Lung (tissue), 12 donors: Measurements from ENCODE around the gene ODAD3. TPM values are rescaled to one million over a fixed set of nuclear protein-coding genes. Genes with fewer than 3 reads are reported as not detected.
A peak's percentile ranks its signal among the peaks of the same experiment; 100 is the strongest.
"Not testable (repeated sequence)": the region's sequence is repeated elsewhere in the genome, so short reads cannot be mapped to it uniquely, and the experiment has no call there.

ENCODE experiments used
- ATAC-seq: fragments of 200-7000 bp; cut with Tn5 transposase; one replicate; pipeline ENCODE4 v1.9.1; 2020; ENCODE audit warnings: moderate number of reproducible peaks; ENCODE audit not compliant: insufficient read depth, low FRiP score
- DNase-seq, 3 donors: peaks; one replicate each; pipeline ENCODE4 v3.0.0-alpha.2; 2013 to 2017
- H3K27ac ChIP-seq, 2 donors: one replicate each; pipeline ENCODE4 v1.5.1; 2013; ENCODE audit warnings: mild to moderate bottlenecking in 2 of 2, moderate library complexity in 2 of 2, control low read depth in 1 of 2, inconsistent platforms in 1 of 2, low read depth in 1 of 2, low read length in 1 of 2
- H3K27me3 ChIP-seq, 3 donors: one replicate each; pipeline ENCODE4 v1.5.1; 2013; ENCODE audit warnings: low read length in 2 of 3; ENCODE audit not compliant: control insufficient read depth in 3 of 3, insufficient read depth in 3 of 3
- H3K36me3 ChIP-seq, 4 donors: one replicate each; pipeline ENCODE4 v1.5.1; 2013; ENCODE audit warnings: low read length in 4 of 4, mild to moderate bottlenecking in 1 of 4, moderate library complexity in 1 of 4; ENCODE audit not compliant: control insufficient read depth in 4 of 4, insufficient read depth in 4 of 4
- H3K4me1 ChIP-seq, 5 donors: one replicate each; pipeline ENCODE4 v1.5.1; 2013; ENCODE audit warnings: low read length in 5 of 5, mild to moderate bottlenecking in 2 of 5, moderate library complexity in 1 of 5; ENCODE audit not compliant: control insufficient read depth in 5 of 5, insufficient read depth in 5 of 5
- H3K4me3 ChIP-seq: one replicate; pipeline ENCODE4 v1.5.1; 2013; ENCODE audit warnings: mild to moderate bottlenecking, control low read depth, moderate library complexity
- H3K9ac ChIP-seq, 2 donors: one replicate each; pipeline ENCODE4 v1.5.1; 2013; ENCODE audit warnings: low read length in 2 of 2, control low read depth in 1 of 2; ENCODE audit not compliant: insufficient read depth in 1 of 2
- H3K9me3 ChIP-seq, 4 donors: one replicate each; pipeline ENCODE4 v1.5.1; 2013; ENCODE audit warnings: low read length in 3 of 4, mild to moderate bottlenecking in 1 of 4, moderate library complexity in 1 of 4; ENCODE audit not compliant: control insufficient read depth in 4 of 4, insufficient read depth in 3 of 4
- WGBS, 2 donors: extraction: QIAGEN DNeasy Blood & Tissue Kit; methylation state at CpG; one replicate each; pipeline ENCODE4 v1.1.7; 2013; 5-methylcytosine and 5-hydroxymethylcytosine counted together
- polyA plus RNA-seq, 2 donors: library from polyadenylated mRNA; stranded (reverse); fragments of 200-250 nt; gene quantifications; one replicate each; pipeline ENCODE4 v1.2.1, GENCODE V29; 2013
- total RNA-seq, 2 donors: library from RNA; depleted of rRNA in 1 of 2; stranded (reverse); fragments of >200 nt in 1 of 2; gene quantifications; one replicate each; pipeline ENCODE4 v1.2.1, GENCODE V29; 2014 to 2021
- TF ChIP-seq, protein P1 (sequence below): IDR thresholded peaks from 2 replicates; pipeline ENCODE4 v1.5.1; 2012; ENCODE audit warnings: mild to moderate bottlenecking; ENCODE audit errors: control extremely low read depth, extremely low read depth
- donor health status: control.
- donor health status: control.
- donor health status: Bipolar disorder and iron deficiency.
- donor health status: healthy.
- donor health status: DM: yes; HTN: yes; CAD: no.

The ODAD3 gene
- total and polyA plus RNA-seq, 4 donors = 2.0 to 9.8 (median 4.2) TPM

DNA sequence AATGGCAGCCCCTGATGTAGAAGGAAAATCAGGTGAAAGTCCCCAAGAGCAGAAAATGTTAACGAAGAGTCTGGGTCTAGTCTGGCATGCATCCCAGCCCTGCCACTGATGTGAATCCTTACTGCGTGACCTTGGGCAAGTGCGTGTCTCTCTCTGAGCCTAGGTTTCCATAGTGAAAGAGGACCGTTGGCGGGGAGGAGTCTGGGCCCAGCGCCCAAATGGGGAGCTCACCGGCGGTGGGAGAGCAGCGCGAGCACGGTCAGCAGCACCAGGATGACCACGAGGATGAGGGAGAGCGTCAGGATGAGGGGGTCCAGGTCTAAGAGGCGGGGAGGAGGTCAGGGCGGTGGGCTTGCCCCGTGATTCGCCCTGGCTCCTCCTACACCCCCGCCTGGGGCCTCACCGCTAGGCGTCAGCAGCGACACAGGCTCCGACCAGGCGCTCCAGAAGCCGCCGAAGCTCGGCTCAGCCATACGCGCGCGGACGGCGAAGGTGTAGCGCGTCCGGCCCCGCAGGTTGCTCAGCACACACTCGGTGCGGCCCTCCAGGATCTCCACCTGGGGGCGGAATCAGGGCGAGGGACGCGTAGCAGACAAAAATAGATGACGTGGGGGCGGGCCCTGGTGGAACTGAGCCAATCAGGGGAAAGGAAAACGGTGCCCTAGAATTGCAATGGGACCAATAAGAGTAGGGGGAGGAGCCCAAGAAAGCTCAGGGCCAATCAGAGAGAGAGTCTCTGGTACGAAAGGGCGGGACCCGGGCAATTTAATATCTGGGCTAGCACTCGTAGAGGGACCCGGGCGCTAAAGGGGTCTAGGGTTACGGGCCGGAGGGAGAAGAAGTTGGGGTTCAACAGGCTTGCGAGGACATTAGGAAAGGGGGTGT, 54.0 kb downstream of the ODAD3 start:
- DNase-seq (peak; percentile 97 to 98 (median 97)), ATAC-seq (peak; percentile 89)
- peaks cover 0 to 23% (median 8%) of the 10 kb centered on the region in 5 donors for H3K4me1 ChIP-seq
- peak overlapping the region in 1 of 2 donors; percentile 87 for H3K9ac ChIP-seq
- H3K36me3 ChIP-seq = peaks cover 0 to 5% (median 0%) of the 10 kb centered on the region in 4 donors
- H3K4me3 ChIP-seq = peak overlapping the region; percentile 50
- H3K27me3 ChIP-seq = peaks cover 0 to 7% (median 6%) of the 10 kb centered on the region in 3 donors
- peaks cover 0 to 2% (median 0%) of the 10 kb centered on the region in 4 donors for H3K9me3 ChIP-seq
- 2 to 3% methylated on average over 51 to 54 of the region's 54 CpGs for WGBS, 2 donors
- peak overlapping the region; percentile 62 to 89 for H3K27ac ChIP-seq
- TF ChIP-seq, protein P1, sequence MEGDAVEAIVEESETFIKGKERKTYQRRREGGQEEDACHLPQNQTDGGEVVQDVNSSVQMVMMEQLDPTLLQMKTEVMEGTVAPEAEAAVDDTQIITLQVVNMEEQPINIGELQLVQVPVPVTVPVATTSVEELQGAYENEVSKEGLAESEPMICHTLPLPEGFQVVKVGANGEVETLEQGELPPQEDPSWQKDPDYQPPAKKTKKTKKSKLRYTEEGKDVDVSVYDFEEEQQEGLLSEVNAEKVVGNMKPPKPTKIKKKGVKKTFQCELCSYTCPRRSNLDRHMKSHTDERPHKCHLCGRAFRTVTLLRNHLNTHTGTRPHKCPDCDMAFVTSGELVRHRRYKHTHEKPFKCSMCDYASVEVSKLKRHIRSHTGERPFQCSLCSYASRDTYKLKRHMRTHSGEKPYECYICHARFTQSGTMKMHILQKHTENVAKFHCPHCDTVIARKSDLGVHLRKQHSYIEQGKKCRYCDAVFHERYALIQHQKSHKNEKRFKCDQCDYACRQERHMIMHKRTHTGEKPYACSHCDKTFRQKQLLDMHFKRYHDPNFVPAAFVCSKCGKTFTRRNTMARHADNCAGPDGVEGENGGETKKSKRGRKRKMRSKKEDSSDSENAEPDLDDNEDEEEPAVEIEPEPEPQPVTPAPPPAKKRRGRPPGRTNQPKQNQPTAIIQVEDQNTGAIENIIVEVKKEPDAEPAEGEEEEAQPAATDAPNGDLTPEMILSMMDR = peak; percentile 63

DNA sequence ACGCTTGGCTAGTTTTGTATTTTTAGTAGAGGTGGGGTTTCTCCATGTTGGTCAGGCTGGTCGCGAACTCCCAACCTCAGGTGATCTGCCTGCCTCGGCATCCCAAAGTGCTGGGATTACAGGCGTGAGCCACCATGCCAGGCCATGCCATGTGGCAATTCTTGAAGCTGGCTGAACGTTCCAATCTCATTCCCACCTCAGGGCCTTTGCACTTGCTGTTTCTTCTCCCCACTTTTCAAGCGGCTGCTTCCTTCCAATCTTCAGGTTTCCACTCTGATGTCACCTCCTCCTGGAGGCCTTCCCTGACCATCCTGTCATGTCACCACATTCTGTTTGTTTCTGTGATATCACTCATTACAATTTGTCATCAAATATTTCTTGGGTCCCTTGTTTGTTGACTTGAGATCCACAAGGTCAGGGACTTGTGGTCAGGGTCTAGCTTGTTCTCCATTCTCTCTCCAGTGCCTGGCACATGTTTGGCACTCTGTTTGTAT, 55.0 kb downstream of the ODAD3 start:
- H3K9ac ChIP-seq = no peak overlapping the region
- TF ChIP-seq, protein P1 = no peak
- peaks cover 0 to 2% (median 0%) of the 10 kb centered on the region in 4 donors for H3K9me3 ChIP-seq
- ATAC-seq (no peak), DNase-seq (no peak)
- peaks cover 0 to 7% (median 6%) of the 10 kb centered on the region in 3 donors for H3K27me3 ChIP-seq
- H3K4me3 ChIP-seq = no peak overlapping the region
- H3K27ac ChIP-seq = no peak overlapping the region
- peaks cover 0 to 31% (median 14%) of the 10 kb centered on the region in 5 donors for H3K4me1 ChIP-seq
- 95 to 98% methylated on average over 7 of the region's 7 CpGs for WGBS, 2 donors
- H3K36me3 ChIP-seq = peaks cover 0 to 5% (median 0%) of the 10 kb centered on the region in 4 donors

DNA sequence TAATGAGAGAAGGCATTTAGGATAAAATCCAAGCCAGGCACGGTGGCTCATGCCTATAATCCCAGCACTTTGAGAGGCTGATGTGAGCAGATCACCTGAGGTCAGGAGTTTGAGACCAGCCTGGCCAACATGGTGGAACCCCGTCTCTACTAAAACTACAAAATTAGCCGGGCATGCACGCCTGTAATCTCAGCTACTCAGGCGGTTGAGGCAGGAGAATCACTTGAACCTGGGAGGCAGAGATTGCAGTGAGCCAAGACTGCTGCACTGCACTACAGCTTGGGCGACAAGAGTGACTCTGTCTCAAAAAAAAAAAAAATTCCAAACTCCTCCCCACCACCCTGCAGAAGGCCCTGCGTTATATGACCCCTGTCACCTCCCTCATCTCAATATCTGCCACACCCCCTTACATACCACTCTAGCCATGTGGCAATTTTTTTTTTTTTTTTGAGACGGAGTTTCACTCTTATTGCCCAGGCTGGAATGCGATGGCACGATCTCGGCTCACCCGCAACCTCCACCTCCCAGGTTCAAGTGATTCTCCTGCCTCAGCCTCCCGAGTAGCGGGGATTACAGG, 55.6 kb downstream of the ODAD3 start:
- not testable (repeated sequence) for ATAC-seq, H3K9ac ChIP-seq, H3K9me3 ChIP-seq, H3K36me3 ChIP-seq, H3K4me3 ChIP-seq, DNase-seq, H3K27me3 ChIP-seq, H3K27ac ChIP-seq
- peaks cover 0 to 28% (median 10%) of the 10 kb centered on the region in 5 donors for H3K4me1 ChIP-seq
- 90 to 94% methylated on average over 14 of the region's 14 CpGs for WGBS, 2 donors
